ENCODE measurements around the gene TRIM25. TPM values are rescaled to one million over a fixed set of nuclear protein-coding genes. Genes with fewer than 3 reads are reported as not detected.
A peak's percentile ranks its signal among the peaks of the same experiment; 100 is the strongest.
"Not testable (repeated sequence)": the region's sequence is repeated elsewhere in the genome, so short reads cannot be mapped to it uniquely, and the experiment has no call there.

TRIM25 gene
- total RNA-seq, 1 donor: 28.9 TPM

DNA sequence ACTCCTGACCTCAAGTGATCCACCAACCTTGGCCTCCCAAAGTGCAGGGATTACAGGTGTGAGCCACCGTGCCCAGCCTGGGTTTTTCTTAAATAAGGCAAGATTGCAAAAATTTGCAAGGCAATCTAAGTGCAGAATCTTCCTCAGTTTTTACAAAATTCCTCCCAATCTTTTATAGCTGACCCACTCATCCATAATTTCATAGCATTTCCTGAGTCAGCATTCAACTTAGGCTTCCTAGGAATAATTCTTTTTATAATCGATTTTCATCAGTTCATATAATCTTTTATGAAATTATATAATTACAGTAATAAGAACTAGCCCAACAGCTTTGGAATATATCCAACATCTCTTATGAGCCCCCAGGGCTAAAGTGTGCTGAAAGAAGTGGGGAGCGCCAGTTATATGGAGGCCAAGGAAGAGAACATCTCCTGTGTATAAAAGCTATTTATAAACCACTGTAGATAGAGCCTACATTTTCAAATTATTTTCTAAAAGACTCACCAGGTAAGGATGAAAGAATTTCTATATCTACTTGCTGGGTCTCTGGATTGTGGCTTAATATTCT lies 32.2 kb upstream of the TRIM25 start:
- no peak for DNase-seq (ENCODE audit: low read depth)
- no peak overlapping the region for H3K4me3 ChIP-seq (ENCODE audit: low read depth, low read length)
- TF ChIP-seq, protein P1, sequence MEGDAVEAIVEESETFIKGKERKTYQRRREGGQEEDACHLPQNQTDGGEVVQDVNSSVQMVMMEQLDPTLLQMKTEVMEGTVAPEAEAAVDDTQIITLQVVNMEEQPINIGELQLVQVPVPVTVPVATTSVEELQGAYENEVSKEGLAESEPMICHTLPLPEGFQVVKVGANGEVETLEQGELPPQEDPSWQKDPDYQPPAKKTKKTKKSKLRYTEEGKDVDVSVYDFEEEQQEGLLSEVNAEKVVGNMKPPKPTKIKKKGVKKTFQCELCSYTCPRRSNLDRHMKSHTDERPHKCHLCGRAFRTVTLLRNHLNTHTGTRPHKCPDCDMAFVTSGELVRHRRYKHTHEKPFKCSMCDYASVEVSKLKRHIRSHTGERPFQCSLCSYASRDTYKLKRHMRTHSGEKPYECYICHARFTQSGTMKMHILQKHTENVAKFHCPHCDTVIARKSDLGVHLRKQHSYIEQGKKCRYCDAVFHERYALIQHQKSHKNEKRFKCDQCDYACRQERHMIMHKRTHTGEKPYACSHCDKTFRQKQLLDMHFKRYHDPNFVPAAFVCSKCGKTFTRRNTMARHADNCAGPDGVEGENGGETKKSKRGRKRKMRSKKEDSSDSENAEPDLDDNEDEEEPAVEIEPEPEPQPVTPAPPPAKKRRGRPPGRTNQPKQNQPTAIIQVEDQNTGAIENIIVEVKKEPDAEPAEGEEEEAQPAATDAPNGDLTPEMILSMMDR (IDR thresholded peaks at IDR 0.05; ENCODE audit: insufficient read depth, low read depth, low read length): no peak

DNA sequence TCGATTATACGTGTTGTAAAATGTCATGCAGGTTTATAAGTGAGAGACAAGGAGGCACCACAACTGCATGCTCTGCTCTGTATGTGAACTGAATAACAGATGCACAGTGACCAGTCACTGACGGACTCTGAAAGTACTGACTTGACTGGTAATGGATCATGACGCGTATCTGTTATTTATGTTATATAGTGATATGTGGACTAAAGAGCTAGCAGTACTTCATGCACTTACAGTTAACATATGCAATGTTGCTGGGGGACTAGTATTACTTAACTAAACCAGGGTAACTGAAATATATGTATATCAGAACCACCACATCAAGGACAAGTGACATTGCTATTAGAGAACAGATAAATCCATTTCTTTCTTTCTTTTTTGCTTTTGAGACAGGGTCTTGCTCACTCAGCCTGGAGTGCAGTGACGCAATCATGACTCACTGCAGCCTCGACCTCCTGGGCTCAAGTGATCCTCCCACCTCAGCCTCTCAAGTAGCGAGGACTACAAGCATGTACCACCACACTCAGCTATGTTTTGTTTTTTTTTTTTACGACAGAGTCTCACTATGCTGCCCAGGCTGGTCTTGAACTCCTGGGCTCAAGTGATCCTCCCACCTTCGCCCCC lies 29.8 kb upstream of the TRIM25 start:
- no peak overlapping the region for H3K4me3 ChIP-seq (ENCODE audit: low read depth, low read length)
- TF ChIP-seq, protein P1 (IDR thresholded peaks at IDR 0.05; ENCODE audit: insufficient read depth, low read depth, low read length): no peak
- DNase-seq (ENCODE audit: low read depth): no peak

DNA sequence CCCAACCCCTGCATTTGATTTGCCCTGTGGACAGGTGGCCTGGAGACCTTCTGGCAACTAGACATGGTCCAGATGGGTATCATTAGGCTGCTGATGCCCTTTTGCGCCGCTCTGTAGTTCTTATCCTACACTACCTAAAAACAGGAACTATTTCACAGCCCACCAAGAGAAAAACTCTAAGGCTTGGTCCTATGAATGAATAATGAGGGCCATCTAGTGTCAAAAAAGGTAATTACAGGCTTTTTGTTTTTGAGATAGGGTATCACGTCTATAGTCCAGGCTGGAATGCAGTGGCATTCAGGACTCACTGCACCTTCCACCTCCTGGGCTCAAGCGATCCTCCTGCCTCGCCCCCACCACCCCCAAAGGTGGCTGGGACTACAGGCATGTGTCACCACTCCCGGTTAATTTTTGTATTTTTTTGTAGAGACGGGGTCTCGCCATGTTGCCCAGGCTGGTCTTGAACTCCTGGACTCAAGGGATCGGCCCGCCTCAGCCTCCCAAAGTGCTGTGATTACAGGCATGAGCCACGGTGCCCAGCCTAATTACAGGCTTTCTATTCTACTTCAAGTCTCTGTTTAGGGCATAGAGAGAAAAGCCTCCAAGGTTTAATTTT lies 26.1 kb upstream of the TRIM25 start:
- H3K4me3 ChIP-seq (ENCODE audit: low read depth, low read length): no peak overlapping the region
- TF ChIP-seq, protein P1 (IDR thresholded peaks at IDR 0.05; ENCODE audit: insufficient read depth, low read depth, low read length): peak; percentile 75
- peak; percentile 66 for DNase-seq (ENCODE audit: low read depth)

DNA sequence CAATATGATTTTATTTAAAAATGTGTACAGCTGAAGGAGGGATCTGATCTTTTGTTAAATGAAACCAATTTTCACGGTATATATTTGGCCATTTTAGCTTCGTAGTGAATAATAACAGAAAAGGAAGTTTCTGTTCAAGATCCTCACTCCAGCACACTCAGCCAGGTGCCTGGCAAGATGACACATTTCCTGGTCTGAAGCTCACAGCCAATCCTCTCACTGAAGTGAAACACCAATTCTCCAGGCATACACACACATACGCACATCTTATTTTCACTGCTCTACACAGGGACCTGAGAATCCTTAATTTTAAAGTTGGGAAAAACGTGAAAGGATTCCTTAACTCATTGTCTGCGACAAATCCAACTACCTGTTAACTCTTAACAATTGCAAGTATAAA lies 24.4 kb upstream of the TRIM25 start:
- DNase-seq (ENCODE audit: low read depth); H3K4me3 ChIP-seq (ENCODE audit: low read depth, low read length): not testable (repeated sequence)

DNA sequence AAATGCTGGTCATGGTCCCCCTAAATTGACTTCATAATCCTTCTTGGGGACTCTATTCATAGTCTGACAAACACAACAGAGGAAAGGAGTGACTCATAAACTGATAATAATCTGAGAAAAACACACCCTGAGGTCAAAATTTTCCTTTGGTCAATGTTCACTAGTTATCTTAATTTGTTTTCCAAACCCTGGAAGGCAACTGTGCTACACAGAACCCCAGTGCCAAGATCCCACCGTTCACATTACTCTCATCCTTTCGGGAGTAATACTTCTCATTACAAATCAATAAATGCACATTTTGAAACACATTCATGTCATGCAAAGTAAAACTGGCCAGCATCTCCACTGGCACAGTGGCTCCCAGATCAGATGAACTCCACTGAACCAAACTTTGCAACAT lies 23.8 kb upstream of the TRIM25 start:
- no peak overlapping the region for H3K4me3 ChIP-seq (ENCODE audit: low read depth, low read length)
- DNase-seq (ENCODE audit: low read depth): peak; percentile 31
- TF ChIP-seq, protein P1 (IDR thresholded peaks at IDR 0.05; ENCODE audit: insufficient read depth, low read depth, low read length): no peak

DNA sequence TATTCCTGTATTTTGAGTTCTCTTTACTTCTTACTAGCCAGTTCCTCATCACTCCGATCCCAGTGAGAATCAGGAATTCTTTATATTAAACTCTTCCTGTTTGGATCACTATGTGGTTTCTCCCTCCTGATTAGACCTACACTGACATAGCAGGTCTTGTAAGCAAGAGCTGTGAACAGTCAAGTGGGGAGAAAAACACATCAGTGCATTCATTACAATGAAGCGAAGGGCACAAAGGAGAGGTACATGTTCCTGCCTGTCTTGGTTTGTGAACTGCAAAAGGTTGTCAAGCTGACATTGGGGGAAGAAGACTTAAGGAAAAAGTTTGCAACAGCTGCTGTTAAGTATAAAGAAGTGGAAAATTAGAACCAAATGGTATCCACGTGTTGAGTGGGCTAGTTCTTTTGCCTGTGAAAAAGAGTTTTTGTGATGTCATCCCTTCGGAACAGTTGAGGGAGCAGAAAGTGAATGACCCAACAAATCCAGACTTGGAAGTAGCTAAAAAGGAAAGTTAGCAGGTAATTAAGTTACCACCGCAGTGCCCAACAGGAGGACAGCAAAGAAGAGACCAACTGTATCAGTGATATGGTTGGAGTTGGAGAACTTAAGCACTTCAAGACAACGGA lies 23.0 kb upstream of the TRIM25 start:
- TF ChIP-seq, protein P1 (IDR thresholded peaks at IDR 0.05; ENCODE audit: insufficient read depth, low read depth, low read length): no peak
- H3K4me3 ChIP-seq (ENCODE audit: low read depth, low read length): no peak overlapping the region
- DNase-seq (ENCODE audit: low read depth): no peak

DNA sequence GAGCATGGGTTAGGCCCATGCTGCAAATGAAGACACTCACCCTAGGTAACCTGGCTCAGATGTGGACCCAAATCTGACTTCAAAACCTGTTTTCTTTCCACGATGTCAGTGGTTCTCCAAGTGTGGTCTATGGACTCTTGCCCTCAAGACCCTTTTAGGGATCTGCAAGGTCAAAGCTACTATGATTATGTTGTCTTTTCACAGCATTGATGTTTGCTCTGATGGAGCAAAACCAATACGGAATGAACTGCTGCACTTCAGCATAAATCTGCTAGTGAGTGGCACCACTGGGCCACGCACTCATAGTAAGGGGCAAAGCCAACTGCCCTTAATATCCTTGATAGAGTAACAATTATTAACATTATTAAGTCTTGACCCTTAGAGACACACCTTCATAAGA lies 21.6 kb upstream of the TRIM25 start:
- DNase-seq (ENCODE audit: low read depth): no peak
- no peak overlapping the region for H3K4me3 ChIP-seq (ENCODE audit: low read depth, low read length)
- TF ChIP-seq, protein P1 (IDR thresholded peaks at IDR 0.05; ENCODE audit: insufficient read depth, low read depth, low read length): no peak
